Measurements from ENCODE around the gene CRISPLD2.

The CRISPLD2 gene

DNA sequence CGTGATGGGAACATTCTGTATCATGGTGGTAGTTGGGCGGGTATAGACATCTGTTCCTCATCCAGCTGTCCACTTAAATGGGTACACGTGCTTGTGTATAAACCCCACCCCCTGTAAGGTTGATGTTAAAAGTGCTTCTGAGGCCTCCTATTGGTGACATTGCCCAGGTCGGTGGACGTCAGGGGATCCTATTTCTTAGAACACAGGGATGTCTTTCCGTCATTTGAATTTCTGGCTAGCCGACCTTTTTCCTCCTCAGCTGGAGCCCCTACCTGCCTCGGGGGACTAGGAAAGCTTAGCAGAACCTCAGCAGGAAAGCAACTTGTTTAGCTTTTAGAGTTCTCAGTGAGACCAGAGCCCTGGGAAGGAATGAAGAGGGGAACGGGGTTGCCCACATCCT is 16.6 kb upstream of the CRISPLD2 start:
- DNase-seq: no peak

DNA sequence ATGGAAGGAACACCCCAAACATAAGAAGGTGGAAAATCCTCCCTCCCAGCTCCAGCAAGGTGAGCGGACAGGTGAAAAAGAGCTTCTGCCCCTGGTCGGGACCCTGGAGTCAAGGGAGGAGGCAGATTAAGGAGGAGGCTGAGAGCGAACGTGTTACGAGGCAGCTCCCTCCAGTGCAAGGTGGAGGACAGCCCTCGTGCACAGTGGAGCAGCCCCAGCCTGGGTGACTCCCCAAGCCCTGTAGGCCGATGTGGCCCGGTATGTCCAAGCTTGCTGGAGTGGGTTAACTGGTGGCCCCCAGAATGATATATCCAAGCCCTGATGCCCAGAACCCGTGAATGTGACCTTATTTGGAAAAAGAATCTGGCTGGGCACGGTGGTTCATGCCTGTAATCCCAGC is 15.5 kb upstream of the CRISPLD2 start:
- DNase-seq: no peak

- DNase-seq: peak; percentile 76
Measured at GRCh38 chr16:84806256-84806889, 13.4 kb upstream of the CRISPLD2 start.

DNA sequence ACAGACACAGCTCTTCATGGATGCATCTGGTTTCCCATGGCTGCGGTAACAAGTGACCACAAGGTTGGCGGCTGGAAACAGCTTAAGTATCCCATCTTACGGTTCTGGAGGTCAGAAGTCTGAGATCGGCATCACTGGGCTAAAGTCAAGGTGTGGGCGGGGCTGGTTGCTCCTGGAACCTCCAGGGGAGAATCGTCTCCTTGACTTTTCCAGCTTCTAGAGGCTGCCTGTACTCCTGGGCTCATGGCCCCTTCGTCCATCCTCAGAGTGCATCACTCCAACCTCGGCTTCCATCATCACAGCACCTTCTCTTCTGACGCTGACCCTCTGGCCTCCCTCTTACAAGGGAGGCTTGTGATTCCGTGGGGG is 12.9 kb upstream of the CRISPLD2 start:
- no peak for DNase-seq

DNA sequence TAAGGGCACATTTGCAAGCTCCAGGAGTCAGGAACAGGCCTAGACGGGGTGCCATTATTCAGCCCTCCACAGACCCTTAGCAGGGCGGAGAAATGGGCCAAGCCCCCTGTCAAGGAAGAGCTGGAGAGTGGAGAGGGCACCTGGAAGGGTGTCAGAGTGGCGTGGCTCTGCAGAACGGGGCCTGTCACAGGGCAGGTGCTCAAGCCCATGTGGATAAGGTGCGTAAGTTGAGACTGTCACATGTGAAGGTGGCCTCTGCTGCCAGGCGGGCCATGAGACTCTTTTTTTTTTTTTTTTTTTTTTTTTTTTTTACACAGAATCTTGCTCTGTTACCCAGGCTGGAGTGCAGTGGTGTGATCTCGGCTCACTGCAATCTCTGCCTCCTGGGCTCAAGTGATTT is 12.0 kb upstream of the CRISPLD2 start:
- no peak for DNase-seq

DNA sequence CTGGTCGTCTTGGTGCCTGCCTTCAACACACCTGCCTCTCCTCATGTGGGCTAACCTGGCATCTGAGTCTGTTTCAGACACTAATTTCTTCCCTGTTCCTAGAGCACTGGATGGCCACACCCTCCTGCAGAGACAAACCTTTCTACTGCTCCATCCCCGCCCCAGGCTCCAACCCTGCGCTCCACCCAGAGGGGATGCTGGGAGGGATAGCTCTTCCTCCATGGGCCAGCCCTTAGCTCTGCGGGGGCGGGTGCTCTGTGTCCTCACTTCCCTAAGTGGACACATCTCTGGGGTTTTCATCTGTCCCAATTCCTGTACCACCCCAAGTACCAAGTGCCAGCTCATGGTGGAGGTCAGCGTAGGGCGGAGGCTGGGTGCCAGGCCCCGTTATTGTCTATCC is 11.0 kb upstream of the CRISPLD2 start:
- no peak for DNase-seq

- no peak for DNase-seq
Measured at GRCh38 chr16:84810518-84811273, 9.1 kb upstream of the CRISPLD2 start.

DNA sequence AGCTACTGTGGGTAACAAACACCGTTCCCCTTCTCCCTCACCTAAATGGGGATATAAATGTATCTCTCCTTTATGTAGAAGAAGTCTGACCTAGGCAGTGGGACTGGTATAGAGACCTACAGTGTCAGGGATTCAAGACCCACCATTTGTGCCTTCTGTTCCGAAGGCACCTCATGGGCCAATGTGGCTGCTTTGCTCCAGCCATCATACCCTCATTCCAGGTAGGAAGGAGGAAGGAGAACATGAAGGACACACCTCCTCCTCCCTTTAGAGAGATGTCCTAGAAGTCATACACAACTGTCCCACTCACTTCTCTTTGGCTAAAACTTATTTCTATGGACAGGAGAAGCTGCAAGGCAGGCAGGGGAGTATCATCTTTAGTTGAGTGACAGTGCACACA is 8.3 kb upstream of the CRISPLD2 start:
- no peak for DNase-seq

DNA sequence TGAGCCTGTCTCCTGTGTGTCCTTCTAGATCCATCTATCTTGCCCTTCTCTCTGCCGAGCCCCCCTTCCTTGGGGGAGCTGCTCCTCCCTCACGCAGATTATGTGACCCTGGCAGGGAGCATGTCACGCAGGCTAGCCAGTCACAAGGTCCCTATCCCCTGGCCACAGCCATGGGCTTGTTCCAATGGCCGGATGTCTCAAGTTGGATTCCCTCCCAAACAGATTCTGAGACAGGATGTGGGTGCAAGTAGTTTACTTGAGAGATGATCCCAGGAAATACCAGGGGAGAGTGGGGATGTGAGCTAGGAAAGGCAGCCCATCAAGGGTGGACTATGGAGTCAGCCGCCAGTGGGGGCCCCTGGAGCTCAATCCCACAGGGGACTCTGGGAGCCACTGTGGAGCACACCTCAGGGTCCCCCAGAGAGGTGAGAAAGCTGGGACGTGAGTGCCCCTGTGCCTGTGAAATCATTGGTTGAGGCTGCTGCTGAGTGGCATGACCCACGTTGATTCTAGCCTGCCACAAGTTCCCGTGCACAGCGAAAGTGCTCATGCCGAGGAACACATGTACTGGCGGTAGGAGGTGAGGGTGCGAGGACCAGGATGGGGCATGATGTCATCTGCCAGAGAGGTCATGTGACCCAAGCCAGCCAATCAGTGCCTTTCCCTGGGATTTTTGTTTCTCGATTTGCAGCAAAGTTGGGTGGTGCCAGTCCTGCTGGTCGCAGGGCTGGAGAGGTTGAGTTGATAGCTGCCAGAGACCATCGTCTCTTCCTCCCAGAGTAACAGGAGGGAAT is 6.4 kb upstream of the CRISPLD2 start:
- DNase-seq: no peak

DNA sequence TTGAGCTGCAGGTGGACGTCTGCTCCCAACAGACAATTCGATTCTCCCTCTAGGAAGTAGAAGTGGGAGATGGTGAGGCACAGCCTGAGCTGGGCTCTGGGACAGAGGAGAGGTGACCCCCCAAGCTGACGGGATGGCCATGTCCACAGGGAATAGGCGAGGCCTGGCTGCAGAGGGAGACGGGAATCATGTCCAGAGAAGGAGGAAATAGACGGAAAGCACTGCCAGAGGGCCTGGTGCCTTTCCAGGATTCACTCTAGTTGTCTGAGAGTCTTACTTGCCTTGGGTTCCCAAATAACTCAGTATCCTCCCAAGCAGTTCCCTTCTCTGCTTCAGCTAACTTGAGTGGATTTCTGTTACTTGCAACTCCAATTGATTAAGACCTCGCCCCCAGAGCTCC is 4.3 kb upstream of the CRISPLD2 start:
- DNase-seq: no peak

- DNase-seq: no peak
Measured at GRCh38 chr16:84816023-84816422, 3.8 kb upstream of the CRISPLD2 start.

GRCh38 chr16:84816485-84816884 is 3.3 kb upstream of the CRISPLD2 start:
- no peak for DNase-seq

DNA sequence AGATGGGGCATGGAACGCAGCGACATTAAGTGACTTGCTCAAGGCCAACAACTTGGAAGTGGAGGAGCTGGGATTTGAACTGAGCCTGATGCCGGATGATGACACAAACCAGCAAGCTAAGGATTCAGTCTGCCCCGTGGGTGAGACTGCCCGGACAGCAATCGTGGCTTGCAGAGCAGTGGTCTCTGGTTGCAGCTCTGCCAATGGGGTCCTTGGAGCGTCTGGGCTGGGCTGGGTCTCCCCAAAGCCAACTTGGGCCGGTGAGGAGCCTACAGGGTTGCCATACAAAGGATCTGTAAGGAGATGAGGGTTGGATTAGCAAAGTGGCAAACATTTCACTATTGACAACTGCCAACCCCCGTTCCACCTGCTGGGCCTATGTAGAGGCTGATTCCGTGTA is 2.6 kb upstream of the CRISPLD2 start:
- DNase-seq: no peak

GRCh38 chr16:84817613-84818012 is 2.2 kb upstream of the CRISPLD2 start:
- DNase-seq: no peak

DNA sequence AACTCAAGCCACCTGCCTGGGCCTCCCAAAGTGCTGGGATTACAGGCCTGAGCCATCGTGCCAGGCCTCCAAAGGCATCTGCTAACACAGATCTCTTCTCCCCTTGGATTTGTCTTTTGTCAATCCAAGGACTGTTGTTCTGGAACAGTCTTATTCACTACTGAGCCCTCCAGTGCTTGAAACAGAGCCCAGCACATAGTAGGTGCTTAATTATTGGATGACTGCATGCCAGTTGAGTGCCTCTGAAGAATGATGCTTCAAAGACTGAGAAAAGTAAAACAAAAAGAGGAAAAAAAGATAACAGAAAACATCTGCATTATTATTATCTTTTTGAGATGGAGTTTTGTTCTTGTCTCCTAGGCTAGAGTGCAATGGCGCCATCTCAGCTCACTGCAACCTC is 1.7 kb upstream of the CRISPLD2 start:
- no peak for DNase-seq

DNA sequence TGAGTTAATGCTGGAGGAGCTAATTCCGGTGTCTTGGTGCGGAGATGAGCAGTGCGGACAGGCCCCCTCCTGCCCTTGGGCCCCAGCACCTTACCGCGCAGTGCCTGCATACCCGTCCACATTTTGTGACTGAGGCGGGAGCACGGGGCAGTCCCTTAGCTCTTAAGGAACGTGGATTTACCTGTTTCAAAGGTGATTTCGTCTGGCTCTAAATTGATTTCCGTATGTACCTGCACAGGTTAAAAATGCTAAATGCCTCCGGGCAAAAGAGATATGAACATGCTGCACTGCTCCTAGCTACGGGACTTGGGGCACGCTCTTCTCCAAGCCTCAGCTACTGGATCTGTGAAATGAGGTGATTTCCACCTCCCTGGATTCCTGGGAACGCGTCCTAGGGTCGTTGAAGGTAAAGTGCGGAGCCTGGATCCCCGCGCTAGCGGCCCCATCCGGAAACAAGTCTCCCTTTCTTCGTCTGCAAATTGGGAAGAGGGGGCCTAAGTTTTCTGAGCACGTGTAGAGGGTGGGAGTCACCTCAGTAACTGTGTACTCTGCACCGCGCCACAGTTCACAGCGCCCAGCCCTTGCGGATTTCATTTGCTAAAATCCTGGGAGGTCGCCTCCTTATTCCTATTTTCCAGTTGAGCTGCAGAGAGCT is 669 bp upstream of the CRISPLD2 start:
- no peak for DNase-seq

DNA sequence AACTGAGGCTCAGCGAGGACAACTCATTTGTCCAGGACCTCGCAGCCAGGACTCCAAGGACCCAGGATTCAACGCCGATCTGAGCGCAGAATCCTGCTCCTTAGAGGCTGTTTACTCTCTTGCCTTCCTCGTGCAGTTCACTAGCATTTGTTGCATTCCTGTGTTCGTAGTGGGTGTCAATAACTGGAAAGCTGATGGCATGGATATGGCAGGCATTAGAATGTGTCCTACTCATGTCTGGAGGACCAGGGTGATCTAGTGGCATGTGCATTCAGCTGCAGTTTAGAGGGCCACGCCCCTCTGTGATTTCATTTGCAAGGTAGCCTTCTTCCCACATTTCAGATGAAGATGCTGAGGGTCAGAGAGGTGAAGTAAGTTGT is 510 bp downstream of the CRISPLD2 start:
- DNase-seq: no peak

GRCh38 chr16:84820771-84821170 is 986 bp downstream of the CRISPLD2 start:
- DNase-seq: no peak

GRCh38 chr16:84821179-84821578 is 1.4 kb downstream of the CRISPLD2 start:
- DNase-seq: no peak

DNA sequence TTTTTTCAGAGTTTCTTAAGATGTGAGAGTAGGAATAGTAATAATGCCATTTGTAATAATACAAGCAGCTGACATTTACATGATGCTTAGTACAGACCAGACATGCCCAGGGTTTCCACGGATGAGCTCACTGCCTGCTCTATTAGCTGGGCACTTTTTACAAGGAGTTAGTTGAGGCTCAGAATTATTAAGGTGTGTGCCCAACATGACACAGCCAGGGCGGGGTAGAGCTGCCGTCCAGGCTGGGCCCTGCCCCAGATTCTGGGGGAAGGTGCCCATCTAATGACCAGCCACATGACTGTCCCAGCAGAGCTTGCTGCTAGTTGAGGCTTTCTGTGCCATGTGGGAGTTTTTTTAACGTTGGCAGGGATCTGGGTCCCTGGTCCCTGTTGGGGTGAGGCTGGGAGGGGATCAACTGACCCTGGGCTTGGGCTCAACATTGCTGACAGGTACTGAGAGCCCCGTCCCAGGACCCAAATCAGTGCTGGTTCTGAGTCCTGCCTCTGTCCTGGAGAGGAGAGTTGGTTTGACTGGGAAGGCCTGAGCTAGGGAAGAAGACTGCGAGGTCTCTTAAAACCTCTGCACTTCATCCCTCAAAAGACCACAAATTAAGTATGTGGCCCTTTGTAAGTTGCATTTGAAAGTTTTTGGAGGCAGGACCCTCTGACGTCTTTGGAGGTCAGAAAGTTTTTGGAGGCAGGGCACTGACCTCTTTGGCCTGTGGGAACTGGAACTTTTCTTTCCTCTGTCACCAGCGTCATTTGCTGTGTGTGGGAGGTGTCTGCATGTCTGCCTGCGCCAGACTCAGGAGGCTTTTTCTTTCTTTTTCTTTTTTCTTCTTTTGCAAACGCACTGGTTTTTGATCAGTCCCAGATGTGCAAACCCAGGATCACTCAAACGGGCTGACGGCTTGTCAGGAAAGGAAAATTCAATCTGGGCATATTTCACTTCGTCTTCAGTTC is 2.2 kb downstream of the CRISPLD2 start:
- no peak for DNase-seq

DNA sequence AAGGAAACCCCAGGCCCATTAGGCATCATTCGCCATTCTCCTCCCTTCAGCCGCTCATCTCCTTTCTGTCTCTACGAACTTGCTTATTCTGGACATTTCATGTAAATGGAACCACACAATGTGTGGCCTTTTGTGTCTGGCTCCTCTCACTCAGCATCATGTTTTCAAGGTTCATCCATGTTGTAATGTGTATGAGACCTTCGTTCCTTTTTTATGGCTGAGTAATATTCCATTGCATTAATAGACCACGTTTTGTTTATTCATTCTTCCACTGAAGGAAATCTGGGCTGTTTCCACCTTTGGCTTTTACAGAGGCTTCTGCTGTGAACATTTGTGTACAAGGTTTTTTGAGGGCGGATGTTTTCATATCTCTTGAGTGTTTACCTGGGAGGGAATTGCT is 3.2 kb downstream of the CRISPLD2 start:
- DNase-seq: no peak

GRCh38 chr16:84823484-84823883 is 3.7 kb downstream of the CRISPLD2 start:
- no peak for DNase-seq

Data from CD4-positive, alpha-beta T cell treated with Interferon gamma for 1 hour (primary cell).